PC-9 (cell line): ENCODE results near the gene STX19. TPM values are rescaled to one million over a fixed set of nuclear protein-coding genes. Genes with fewer than 3 reads are reported as not detected.
A peak's percentile ranks its signal among the peaks of the same experiment; 100 is the strongest.

Experiments used
- BruUV-seq: library from RNA; stranded (reverse); fragments of 400-500 nt; replicated peaks from 2 replicates; lab custom pipeline; 2021; lab: Mats Ljungman, UMichigan
- CTCF ChIA-PET: fragments of 300-600 bp; sonication (Branson Sonifier 250); formaldehyde crosslinking; loops from one replicate; lab custom pipeline; 2022; ENCODE audit warnings: antibody characterized with exemption; lab: Charles Lee
- POLR2A ChIA-PET: fragments of 300-600 bp; sonication (Branson Sonifier 250); formaldehyde crosslinking; loops from one replicate; lab custom pipeline; 2022; ENCODE audit warnings: antibody characterized with exemption; ENCODE audit not compliant: unreplicated experiment; lab: Charles Lee
- DNase-seq, 2 experiments: peaks; one replicate each; pipeline versions ENCODE4 v3.0.0 to v3.0.0-alpha.2; 2015 to 2022; ENCODE audit warnings: mixed read lengths in 1 of 2
- H2AFZ ChIP-seq: fragments of 200-600 bp; sonication (generic); 2 replicates; pipeline ENCODE4 v1.8.1; 2017; ENCODE audit warnings: antibody characterized with exemption
- H3F3A ChIP-seq: fragments of 200-600 bp; sonication (generic); 2 replicates; pipeline ENCODE4 v1.8.1; 2017; ENCODE audit warnings: antibody characterized with exemption, mild to moderate bottlenecking, low read depth; ENCODE audit not compliant: insufficient read depth
- H3K27ac ChIP-seq: fragments of 200-600 bp; sonication (generic); 2 replicates; pipeline ENCODE4 v1.6.1; 2016; ENCODE audit warnings: mixed run types
- H3K27me3 ChIP-seq: fragments of 200-600 bp; sonication (generic); 2 replicates; pipeline ENCODE4 v1.6.1; 2016; ENCODE audit warnings: low read depth, mixed run types; ENCODE audit not compliant: insufficient read depth
- H3K36me3 ChIP-seq: fragments of 200-600 bp; sonication (generic); 2 replicates; pipeline ENCODE4 v1.6.1; 2016; ENCODE audit warnings: low read depth, mixed run types
- H3K4me1 ChIP-seq: fragments of 200-600 bp; sonication (generic); replicated peaks from 2 replicates; pipeline ENCODE4 v1.6.1; 2016; ENCODE audit warnings: mixed run types; ENCODE audit not compliant: insufficient read depth
- H3K4me2 ChIP-seq: fragments of 200-600 bp; sonication (generic); 2 replicates; pipeline ENCODE4 v1.6.1; 2017; ENCODE audit warnings: mixed run types
- H3K4me3 ChIP-seq: fragments of 200-600 bp; sonication (generic); 2 replicates; pipeline ENCODE4 v1.6.1; 2016; ENCODE audit warnings: mixed run types
- H3K79me2 ChIP-seq: fragments of 200-600 bp; sonication (generic); 2 replicates; pipeline ENCODE4 v1.6.1; 2017; ENCODE audit warnings: low read depth, mixed run types
- H3K9me2 ChIP-seq: fragments of 200-600 bp; sonication (generic); 2 replicates; pipeline ENCODE4 v1.8.1; 2017; ENCODE audit warnings: mild to moderate bottlenecking; ENCODE audit not compliant: insufficient read depth
- H3K9me3 ChIP-seq: fragments of 200-600 bp; sonication (generic); 2 replicates; pipeline ENCODE4 v1.8.1; 2016; ENCODE audit warnings: low read depth; ENCODE audit not compliant: insufficient read depth
- H4K20me1 ChIP-seq: fragments of 200-600 bp; sonication (generic); 2 replicates; pipeline ENCODE4 v1.8.1; 2017; ENCODE audit not compliant: insufficient read depth
- CTCF ChIP-seq: fragments of 200-600 bp; sonication (generic); conservative IDR thresholded peaks from 2 replicates; pipeline ENCODE4 v1.6.1; 2017; ENCODE audit warnings: mixed run types, antibody characterized with exemption, mild to moderate bottlenecking, moderate library complexity
- EZH2 ChIP-seq: fragments of 200-600 bp; sonication (generic); IDR thresholded peaks from 2 replicates; pipeline ENCODE4 v1.8.0; 2017; ENCODE audit warnings: antibody characterized with exemption, low read depth
- intact Hi-C: fragments of 100-400 bp; cut with micrococcal nuclease; formaldehyde crosslinking; loops from one replicate; pipeline ENCODE4 v1.10.0; 2022; ENCODE audit not compliant: unreplicated experiment
- total RNA-seq: library from RNA; stranded (reverse); gene quantifications from 2 replicates; pipeline ENCODE4 v1.2.3, GENCODE V29; 2021

The STX19 gene
- total RNA-seq, 1 experiment from 2014 or later, result 5.5 TPM

GRCh38 chr3:93988764-93989163 lies 39.6 kb downstream of the STX19 start:
- H3K4me1 ChIP-seq, result peaks cover 11% of the 10 kb centered on the region
- H3K9me2 ChIP-seq, result no peaks in the 10 kb centered on the region
- ChIA-PET CTCF (interaction anchor here (0.7 kb wide), 2 partner anchors 27 to 115 kb away, joined by 3 to 6 read pairs; no protein-coding TSS in a partner anchor), POLR2A (interaction anchor here (0.7 to 1.4 kb wide), 2 partner anchors 9 to 28 kb away, joined by 11 to 12 read pairs; partner anchors contain the start of gene ARL13B)
- H3K4me2 ChIP-seq, result no peak overlapping the region
- DNase-seq, result no peak
- no peaks in the 10 kb centered on the region for H3K27me3 ChIP-seq
- H3K27ac ChIP-seq, result 0 out of 2 replicates have a peak overlapping the region, but pooled peaks have one; percentile 3
- no peak overlapping the region for H3K4me3 ChIP-seq
- H3K9me3 ChIP-seq, result no peaks in the 10 kb centered on the region
- no peak for TF ChIP-seq CTCF
- TF ChIP-seq EZH2, result no peak
- no peaks in the 10 kb centered on the region for H3K36me3 ChIP-seq
- no peaks in the 10 kb centered on the region for H3K79me2 ChIP-seq
- no peak overlapping the region for H2AFZ ChIP-seq
- intact Hi-C loops, result no loop called here
- no TSS peak for BruUV-seq
- peaks cover 6% of the 10 kb centered on the region; the same call in 1 of the 2 replicates for H4K20me1 ChIP-seq
- no peaks in the 10 kb centered on the region for H3F3A ChIP-seq

- Histone ChIP-seq H3F3A (no peaks in the 10 kb centered on the region), H3K4me2 (peak overlapping the region; percentile 16; the same call in 1 of the 2 replicates), H3K79me2 (no peaks in the 10 kb centered on the region), H4K20me1 (peaks cover 5% of the 10 kb centered on the region; the same call in 1 of the 2 replicates), H3K27ac (peak overlapping the region; percentile 3; the same call in 1 of the 2 replicates), H3K4me3 (no peak overlapping the region), H3K36me3 (no peaks in the 10 kb centered on the region), H2AFZ (no peak overlapping the region), H3K27me3 (no peaks in the 10 kb centered on the region), H3K4me1 (peaks cover 11% of the 10 kb centered on the region), H3K9me3 (no peaks in the 10 kb centered on the region), H3K9me2 (no peaks in the 10 kb centered on the region)
- ChIA-PET POLR2A (interaction anchor here (0.7 to 1.4 kb wide), 3 partner anchors 9 to 74 kb away, joined by 3 to 12 read pairs (median 11); partner anchors contain the start of genes ARL13B, DHFR2 and NSUN3), CTCF (interaction anchor here (0.7 kb wide), 2 partner anchors 27 to 116 kb away, joined by 3 to 6 read pairs; no protein-coding TSS in a partner anchor)
- DNase-seq, result no peak
- TF ChIP-seq CTCF, result no peak
- no peak for TF ChIP-seq EZH2
- intact Hi-C loops, result no loop called here
- BruUV-seq, result no TSS peak
Observed at GRCh38 chr3:93988283-93988682, 40.1 kb downstream of the STX19 start.

GRCh38 chr3:93984618-93985017 lies 43.8 kb downstream of the STX19 start:
- POLR2A ChIA-PET, result no interaction called here
- no peaks in the 10 kb centered on the region for H3K9me2 ChIP-seq
- no peak overlapping the region for H3K4me3 ChIP-seq
- H3K27me3 ChIP-seq, result no peaks in the 10 kb centered on the region
- peaks cover 21% of the 10 kb centered on the region for H3K4me1 ChIP-seq
- H3K27ac ChIP-seq, result no peak overlapping the region
- peaks cover 15% of the 10 kb centered on the region for H3K79me2 ChIP-seq
- TF ChIP-seq CTCF (no peak), EZH2 (no peak)
- no peak for DNase-seq
- H3K36me3 ChIP-seq, result no peaks in the 10 kb centered on the region
- peaks cover 13% of the 10 kb centered on the region for H3F3A ChIP-seq
- no peak overlapping the region for H2AFZ ChIP-seq
- intact Hi-C loops, result no loop called here
- H4K20me1 ChIP-seq, result peaks cover 5% of the 10 kb centered on the region; the same call in 1 of the 2 replicates
- CTCF ChIA-PET, result no interaction called here
- no peaks in the 10 kb centered on the region for H3K9me3 ChIP-seq
- no TSS peak for BruUV-seq
- no peak overlapping the region for H3K4me2 ChIP-seq
